Spleen (tissue), 11 donors: ENCODE data around the gene CCL16. TPM values are rescaled to one million over a fixed set of nuclear protein-coding genes. Genes with fewer than 3 reads are reported as not detected.

Experiments
- DNase-seq: peaks from one replicate; pipeline ENCODE4 v3.0.0-alpha.2; 2020
- H3K27ac ChIP-seq, 8 donors: fragments of 200-600 bp; sonication (generic) in 7 of 8; 1 replicate in 4 of 8; 2 replicates in 4 of 8; pipeline versions ENCODE4 v1.5.0 to v1.8.0; 2016 to 2021; ENCODE audit warnings: inconsistent platforms in 4 of 8, mild to moderate bottlenecking in 4 of 8, moderate library complexity in 1 of 8
- H3K27me3 ChIP-seq, 7 donors: fragments of 200-600 bp; sonication (generic) in 6 of 7; replicated peaks in 1 of 7; 1 replicate in 4 of 7; 2 replicates in 3 of 7; pipeline versions ENCODE4 v1.5.0 to v1.8.0; 2016 to 2021; ENCODE audit warnings: inconsistent platforms in 3 of 7, mild to moderate bottlenecking in 1 of 7
- H3K36me3 ChIP-seq, 6 donors: fragments of 200-600 bp; sonication (generic) in 5 of 6; 1 replicate in 4 of 6; 2 replicates in 2 of 6; pipeline versions ENCODE4 v1.5.0 to v1.8.0; 2016 to 2021; ENCODE audit warnings: inconsistent platforms in 2 of 6
- H3K4me1 ChIP-seq, 6 donors: fragments of 200-600 bp; sonication (generic) in 5 of 6; 1 replicate in 3 of 6; 2 replicates in 3 of 6; pipeline versions ENCODE4 v1.5.0 to v1.8.0; 2016 to 2021; ENCODE audit warnings: inconsistent platforms in 3 of 6
- H3K4me3 ChIP-seq, 8 donors: fragments of 200-600 bp; sonication (generic) in 7 of 8; 1 replicate in 4 of 8; 2 replicates in 4 of 8; pipeline versions ENCODE4 v1.5.0 to v1.8.0; 2016 to 2021; ENCODE audit warnings: inconsistent platforms in 4 of 8, mild to moderate bottlenecking in 4 of 8, moderate library complexity in 2 of 8
- H3K9me3 ChIP-seq, 8 donors: fragments of 200-600 bp; sonication (generic) in 7 of 8; 1 replicate in 4 of 8; 2 replicates in 4 of 8; pipeline versions ENCODE4 v1.5.0 to v1.8.0; 2016 to 2021; ENCODE audit warnings: inconsistent platforms in 4 of 8
- CTCF ChIP-seq, 11 experiments: fragments of 200-600 bp in 7 of 11; fragments of 450-650 bp in 4 of 11; sonication (generic) in 4 of 11; IDR thresholded peaks in 8 of 11; conservative IDR thresholded peaks in 3 of 11; 1 replicate in 7 of 11; 2 replicates in 4 of 11; pipeline versions ENCODE4 v1.4.0 to v1.8.0; 2016 to 2021; ENCODE audit warnings: antibody characterized with exemption in 11 of 11, inconsistent platforms in 4 of 11, mild to moderate bottlenecking in 1 of 11
- POLR2A ChIP-seq, 3 donors: fragments of 450-650 bp; IDR thresholded peaks; one replicate each; pipeline ENCODE4 v1.5.1; 2017; ENCODE audit warnings: antibody characterized with exemption in 3 of 3, mild to moderate bottlenecking in 1 of 3
- POLR2AphosphoS5 ChIP-seq, 3 donors: sonication (generic); formaldehyde crosslinking; IDR thresholded peaks; one replicate each; pipeline ENCODE4 v1.5.1; 2017; ENCODE audit warnings: antibody characterized with exemption in 3 of 3
- WGBS, 5 donors: extraction: QIAGEN DNeasy Blood & Tissue Kit in 3 of 5; methylation state at CpG; one replicate each; pipeline versions ENCODE4 v1.1.5 to v1.1.7; 2013 to 2018; 5-methylcytosine and 5-hydroxymethylcytosine counted together
- intact Hi-C: fragments of 100-400 bp; cut with DNase I; formaldehyde crosslinking; loops from one replicate; pipeline ENCODE4 v1.15.0; 2023; ENCODE audit warnings: low total_unique reads
- polyA plus RNA-seq, 3 donors: library from polyadenylated mRNA; stranded (reverse); fragments of 200-250 nt; gene quantifications; one replicate each; pipeline ENCODE4 v1.2.1, GENCODE V29; 2013
- total RNA-seq, 7 donors: library from RNA; depleted of rRNA in 3 of 7; stranded (reverse); fragments of >200 nt in 3 of 7; fragmentation: NEBNext Ultra II Directional in 4 of 7; extraction: Animal tissue kit (Norgen Biotek cat#: 25700) in 4 of 7; gene quantifications; one replicate each; pipeline versions ENCODE4 v1.1.0 to v1.2.1, GENCODE V29; 2016 to 2021
- donor health status: healthy with polysubstance abuse.
- donor health status: DM: no; HTN: no; CAD: no; lungs with moderate emphysema.
- donor health status: DM: no; HTN: no; CAD: no.
- donor health status: Bipolar disorder and iron deficiency.
- donor health status: healthy.
- donor health status: DM: no; HTN: no; CAD: no.
- donor health status: DM: yes; HTN: yes; CAD: no.

The CCL16 gene
- total and polyA plus RNA-seq, 10 donors, result 0.27 to 8.4 (median 1.7) TPM

DNA sequence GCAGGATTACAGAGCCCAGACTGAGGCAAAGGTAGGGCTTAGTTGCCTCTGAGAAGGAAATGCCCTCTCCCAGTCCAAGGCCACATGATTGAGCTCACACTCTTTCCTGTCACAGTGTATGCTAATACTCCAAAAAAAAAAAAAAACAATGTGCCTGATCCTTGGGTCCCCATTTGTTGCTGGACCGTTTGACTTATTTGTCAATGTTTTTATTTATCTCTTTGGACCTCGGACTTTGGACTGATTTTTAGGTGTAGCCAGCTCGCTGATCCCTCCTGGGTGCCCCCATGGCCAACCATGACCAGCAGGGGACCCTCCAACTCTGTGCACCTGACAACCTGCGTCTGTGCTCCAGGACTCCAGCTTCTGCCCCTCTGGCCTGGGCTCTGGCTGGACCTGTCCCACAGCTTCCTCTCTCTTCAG is 622 bp upstream of the CCL16 start:
- Histone ChIP-seq H3K4me3 (no peak overlapping the region), H3K27me3 (no peaks in the 10 kb centered on the region), H3K27ac (peak overlapping the region in 6 of 8 donors; percentile 15 to 82 (median 50)), H3K4me1 (peaks cover 0 to 37% (median 2%) of the 10 kb centered on the region in 6 donors), H3K36me3 (peaks cover 0 to 14% (median 0%) of the 10 kb centered on the region in 6 donors), H3K9me3 (no peaks in the 10 kb centered on the region)
- TF ChIP-seq POLR2A (IDR thresholded peaks at IDR 0.05) (no peak), POLR2AphosphoS5 (IDR thresholded peaks at IDR 0.05) (peak in 1 of 3 donors; percentile 44), CTCF (IDR thresholded peaks at IDR 0.05 in 8 of 11, conservative IDR thresholded peaks at IDR 0.05 in 3 of 11) (peak in 8 of 11 experiments; percentile 17 to 48 (median 26))
- 60 to 78% (median 64%) methylated on average over 4 of the region's 4 CpGs for WGBS, 5 donors
- intact Hi-C loops, result no loop called here
- DNase-seq, result no peak

GRCh38 chr17:35978346-35978745 is 3.0 kb downstream of the CCL16 start:
- 83 to 93% (median 90%) methylated on average over 3 of the region's 3 CpGs for WGBS, 5 donors
- intact Hi-C loops, result loop anchor here (5.0 to 10.0 kb wide), 2 partner anchors 94 to 506 kb away; partner anchors contain the start of gene ZNHIT3
- Histone ChIP-seq H3K4me3 (no peak overlapping the region), H3K4me1 (peaks cover 0 to 46% (median 19%) of the 10 kb centered on the region in 6 donors), H3K9me3 (no peaks in the 10 kb centered on the region), H3K36me3 (peaks cover 0 to 5% (median 0%) of the 10 kb centered on the region in 6 donors), H3K27me3 (no peaks in the 10 kb centered on the region), H3K27ac (no peak overlapping the region)
- no peak for TF ChIP-seq POLR2AphosphoS5 (IDR thresholded peaks at IDR 0.05)
- no peak for TF ChIP-seq CTCF (IDR thresholded peaks at IDR 0.05 in 8 of 11, conservative IDR thresholded peaks at IDR 0.05 in 3 of 11)
- no peak for TF ChIP-seq POLR2A (IDR thresholded peaks at IDR 0.05)
- DNase-seq, result no peak

- DNase-seq, result no peak
- Histone ChIP-seq H3K4me3 (no peak overlapping the region), H3K27me3 (no peaks in the 10 kb centered on the region), H3K4me1 (peaks cover 0 to 43% (median 22%) of the 10 kb centered on the region in 6 donors), H3K27ac (peak overlapping the region in 1 of 8 donors; percentile 7), H3K36me3 (no peaks in the 10 kb centered on the region), H3K9me3 (no peaks in the 10 kb centered on the region)
- WGBS, 5 donors, result 72 to 87% (median 83%) methylated on average over 7 of the region's 7 CpGs
- TF ChIP-seq POLR2AphosphoS5 (IDR thresholded peaks at IDR 0.05), result peak in 1 of 3 donors; percentile 36
- no peak for TF ChIP-seq CTCF (IDR thresholded peaks at IDR 0.05 in 8 of 11, conservative IDR thresholded peaks at IDR 0.05 in 3 of 11)
- intact Hi-C loops, result loop anchor here (5.0 to 10.0 kb wide), 2 partner anchors 95 to 507 kb away; partner anchors contain the start of gene ZNHIT3
Measured at GRCh38 chr17:35977509-35977908, 3.8 kb downstream of the CCL16 start.

DNA sequence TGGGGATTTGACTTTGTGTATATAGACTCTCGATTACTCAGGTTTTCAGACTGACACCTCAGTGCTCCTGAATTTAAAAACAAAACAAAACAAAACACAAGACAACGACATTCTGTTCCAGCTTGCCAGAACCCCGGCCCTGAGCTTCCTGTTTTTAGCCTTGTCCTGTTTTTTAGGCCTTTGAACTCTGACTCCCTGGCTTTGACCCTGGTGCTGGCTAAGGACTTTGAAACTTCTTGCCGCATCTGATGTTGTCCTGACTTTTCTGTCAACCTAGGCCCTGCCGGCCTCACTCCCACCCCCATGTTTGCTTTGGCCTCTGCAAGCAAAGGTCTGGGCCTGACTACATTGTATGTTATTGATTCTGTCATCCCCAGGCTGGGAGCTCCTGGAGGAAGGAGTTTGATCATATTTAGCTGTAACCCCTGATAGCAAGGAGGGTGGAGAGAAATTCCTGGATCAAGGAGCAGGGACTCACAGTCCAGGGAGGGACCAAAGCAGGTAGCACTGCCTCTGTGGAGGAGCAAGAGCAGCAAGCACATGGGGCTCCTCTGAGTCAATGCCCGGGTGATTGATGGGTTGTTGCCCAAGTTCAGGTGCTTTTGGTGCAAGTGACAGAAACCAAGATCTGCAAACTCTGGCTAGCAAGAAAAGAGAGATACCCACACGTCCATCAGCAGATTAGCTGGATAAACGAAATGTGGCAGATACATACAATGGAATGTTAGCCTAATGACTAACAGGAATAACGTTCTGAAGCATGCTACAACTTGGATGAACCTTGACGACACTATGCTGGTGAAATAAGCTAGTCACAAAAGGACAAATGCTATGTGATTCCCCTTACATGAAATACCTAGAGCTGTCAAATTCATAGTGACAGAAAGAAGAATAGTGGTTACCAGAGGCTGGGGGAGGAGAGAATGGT is 7.7 kb downstream of the CCL16 start:
- TF ChIP-seq CTCF (IDR thresholded peaks at IDR 0.05 in 8 of 11, conservative IDR thresholded peaks at IDR 0.05 in 3 of 11) (no peak), POLR2A (IDR thresholded peaks at IDR 0.05) (no peak), POLR2AphosphoS5 (IDR thresholded peaks at IDR 0.05) (no peak)
- Histone ChIP-seq H3K27me3 (peaks cover 0 to 7% (median 0%) of the 10 kb centered on the region in 7 donors), H3K36me3 (no peaks in the 10 kb centered on the region), H3K27ac (peak overlapping the region in 3 of 8 donors; percentile 23 to 39 (median 28)), H3K4me3 (no peak overlapping the region), H3K9me3 (no peaks in the 10 kb centered on the region), H3K4me1 (peaks cover 6 to 51% (median 27%) of the 10 kb centered on the region in 6 donors)
- DNase-seq, result no peak
- intact Hi-C loops, result loop anchor here (5.0 to 10.0 kb wide), 2 partner anchors 174 to 511 kb away; partner anchors contain the start of gene ZNHIT3
- 61 to 70% (median 65%) methylated on average over 10 of the region's 10 CpGs for WGBS, 5 donors
